Esophagus (tissue), 2 donors: ENCODE measurements around the gene NR2F6. TPM values are rescaled to one million over a fixed set of nuclear protein-coding genes. Genes with fewer than 3 reads are reported as not detected.

ENCODE experiments used
- H3K27ac ChIP-seq, 2 donors: one replicate each; pipeline ENCODE4 v1.5.1; 2013; ENCODE audit warnings: low read depth in 2 of 2, mild to moderate bottlenecking in 2 of 2, inconsistent platforms in 1 of 2, low read length in 1 of 2, moderate library complexity in 1 of 2
- H3K27me3 ChIP-seq, 2 donors: one replicate each; pipeline ENCODE4 v1.6.1; 2013; ENCODE audit warnings: low read length in 2 of 2, control low read depth in 1 of 2, mild to moderate bottlenecking in 1 of 2; ENCODE audit not compliant: insufficient read depth in 2 of 2, control insufficient read depth in 1 of 2
- H3K36me3 ChIP-seq, 2 donors: one replicate each; pipeline ENCODE4 v1.6.1; 2013; ENCODE audit warnings: low read length in 1 of 2; ENCODE audit not compliant: control insufficient read depth in 2 of 2, insufficient read depth in 2 of 2
- H3K4me1 ChIP-seq, 2 donors: one replicate each; pipeline ENCODE4 v1.6.1; 2013; ENCODE audit warnings: low read length in 1 of 2; ENCODE audit not compliant: control insufficient read depth in 2 of 2, insufficient read depth in 2 of 2
- H3K4me3 ChIP-seq, 2 donors: one replicate each; pipeline ENCODE4 v1.5.1; 2013; ENCODE audit warnings: low read length in 2 of 2, mild to moderate bottlenecking in 2 of 2, low read depth in 1 of 2, moderate library complexity in 1 of 2
- H3K9me3 ChIP-seq, 2 donors: one replicate each; pipeline ENCODE4 v1.6.1; 2013; ENCODE audit warnings: mild to moderate bottlenecking in 2 of 2, low read depth in 1 of 2, low read length in 1 of 2, moderate library complexity in 1 of 2; ENCODE audit not compliant: control insufficient read depth in 2 of 2, insufficient read depth in 1 of 2
- WGBS, 2 donors: extraction: QIAGEN DNeasy Blood & Tissue Kit; methylation state at CpG; one replicate each; pipeline ENCODE4 v1.1.7; 2013; 5-methylcytosine and 5-hydroxymethylcytosine counted together
- polyA plus RNA-seq, 2 donors: library from polyadenylated mRNA; stranded (reverse); fragments of 200-250 nt; gene quantifications; one replicate each; pipeline ENCODE4 v1.2.3, GENCODE V29; 2013
- donor health status: healthy with polysubstance abuse.
- donor health status: Bipolar disorder and iron deficiency.

NR2F6 gene
- polyA plus RNA-seq, 2 donors, result 33.3 to 45.5 TPM

- Histone ChIP-seq H3K4me1 (peaks cover 15% of the 10 kb centered on the region in 2 donors), H3K36me3 (peaks cover 4 to 12% of the 10 kb centered on the region in 2 donors), H3K27me3 (no peaks in the 10 kb centered on the region), H3K27ac (peak overlapping the region; percentile 83 to 95), H3K4me3 (peak overlapping the region; percentile 91 to 94), H3K9me3 (no peaks in the 10 kb centered on the region)
- 63 to 67% methylated on average over 8 of the region's 8 CpGs for WGBS, 2 donors
Measured at GRCh38 chr19:17242431-17243208, 3.1 kb downstream of the NR2F6 start.

GRCh38 chr19:17240826-17241399 is 4.8 kb downstream of the NR2F6 start:
- Histone ChIP-seq H3K4me3 (no peak overlapping the region), H3K9me3 (no peaks in the 10 kb centered on the region), H3K4me1 (peaks cover 14 to 15% of the 10 kb centered on the region in 2 donors), H3K27ac (peak overlapping the region in 1 of 2 donors; percentile 60), H3K36me3 (peaks cover 4 to 18% of the 10 kb centered on the region in 2 donors), H3K27me3 (no peaks in the 10 kb centered on the region)
- WGBS, 2 donors, result 94 to 96% methylated on average over 6 of the region's 6 CpGs

- H3K9me3 ChIP-seq, result no peaks in the 10 kb centered on the region
- H3K27ac ChIP-seq, result peak overlapping the region in 1 of 2 donors; percentile 45
- peaks cover 4 to 18% of the 10 kb centered on the region in 2 donors for H3K36me3 ChIP-seq
Measured at GRCh38 chr19:17240062-17240752, 5.5 kb downstream of the NR2F6 start.

GRCh38 chr19:17237747-17238706 is 7.7 kb downstream of the NR2F6 start:
- Histone ChIP-seq H3K27me3 (no peaks in the 10 kb centered on the region), H3K27ac (no peak overlapping the region), H3K9me3 (no peaks in the 10 kb centered on the region), H3K36me3 (peaks cover 4 to 18% of the 10 kb centered on the region in 2 donors), H3K4me1 (peaks cover 13 to 18% of the 10 kb centered on the region in 2 donors), H3K4me3 (no peak overlapping the region)
- WGBS, 2 donors, result 88 to 94% methylated on average over 13 of the region's 13 CpGs

More at GRCh38 chr19:17240062-17240752, 5.5 kb downstream of the NR2F6 start:
- Histone ChIP-seq H3K27me3 (no peaks in the 10 kb centered on the region), H3K4me1 (peaks cover 15% of the 10 kb centered on the region in 2 donors), H3K4me3 (no peak overlapping the region)
- WGBS, 2 donors, result 58 to 75% methylated on average over 24 of the region's 24 CpGs

- peaks cover 7 to 11% of the 10 kb centered on the region in 2 donors for H3K4me1 ChIP-seq
- H3K4me3 ChIP-seq, result no peak overlapping the region
- 75 to 76% methylated on average over 18 of the region's 18 CpGs for WGBS, 2 donors
- H3K27me3 ChIP-seq, result no peaks in the 10 kb centered on the region
- no peaks in the 10 kb centered on the region for H3K9me3 ChIP-seq
- no peak overlapping the region for H3K27ac ChIP-seq
- H3K36me3 ChIP-seq, result peaks cover 4 to 24% of the 10 kb centered on the region in 2 donors
Measured at GRCh38 chr19:17236811-17237543, 8.7 kb downstream of the NR2F6 start.

GRCh38 chr19:17235971-17236777 is 9.5 kb downstream of the NR2F6 start:
- 7 to 37% methylated on average over 4 to 23 of the region's 27 CpGs for WGBS, 2 donors
- H3K27ac ChIP-seq, result peak overlapping the region; percentile 50 to 66
- no peaks in the 10 kb centered on the region for H3K9me3 ChIP-seq
- H3K36me3 ChIP-seq, result peaks cover 4 to 26% of the 10 kb centered on the region in 2 donors
- H3K27me3 ChIP-seq, result no peaks in the 10 kb centered on the region
- peaks cover 7 to 9% of the 10 kb centered on the region in 2 donors for H3K4me1 ChIP-seq
- H3K4me3 ChIP-seq, result peak overlapping the region; percentile 28 to 58

- Histone ChIP-seq H3K36me3 (peaks cover 7 to 25% of the 10 kb centered on the region in 2 donors), H3K4me3 (peak overlapping the region; percentile 28 to 58), H3K27ac (peak overlapping the region; percentile 60 to 66), H3K4me1 (peaks cover 7 to 9% of the 10 kb centered on the region in 2 donors), H3K27me3 (no peaks in the 10 kb centered on the region), H3K9me3 (no peaks in the 10 kb centered on the region)
- 7 to 9% methylated on average over 56 to 80 of the region's 80 CpGs for WGBS, 2 donors
Measured at GRCh38 chr19:17235300-17235970, 10.3 kb downstream of the NR2F6 start.
